GM19193 (cell line): ENCODE data around the gene SLC24A3.

ENCODE experiments used
- POLR2A ChIP-seq: IDR thresholded peaks from 4 replicates; pipeline ENCODE4 v1.6.1; 2011; ENCODE audit not compliant: insufficient read depth, insufficient read length; ENCODE audit errors: extremely low read depth

Gene SLC24A3

GRCh38 chr20:19397226-19397625 is 184.8 kb downstream of the SLC24A3 start:
- TF ChIP-seq POLR2A = no peak

DNA sequence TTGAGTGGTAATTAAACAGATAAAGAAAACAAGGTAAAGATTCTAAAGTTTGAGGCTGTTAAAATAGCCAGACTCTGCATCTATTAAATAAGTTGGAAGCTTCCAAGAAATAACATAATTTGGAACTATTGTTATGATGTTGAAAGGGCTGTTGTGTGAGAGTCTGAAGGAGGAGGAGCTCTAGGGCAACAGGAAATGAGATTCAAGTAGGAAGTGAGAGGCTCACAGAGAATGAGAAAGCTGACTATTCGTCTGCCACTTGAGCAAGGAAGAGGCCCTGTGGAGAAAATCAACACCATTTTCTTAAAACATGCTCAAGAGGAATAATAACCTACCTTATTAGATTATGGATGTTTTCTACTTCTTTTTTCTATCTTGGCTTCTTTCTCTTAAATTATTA is 185.2 kb downstream of the SLC24A3 start:
- TF ChIP-seq POLR2A = no peak

GRCh38 chr20:19401096-19401495 is 188.7 kb downstream of the SLC24A3 start:
- TF ChIP-seq POLR2A = no peak

DNA sequence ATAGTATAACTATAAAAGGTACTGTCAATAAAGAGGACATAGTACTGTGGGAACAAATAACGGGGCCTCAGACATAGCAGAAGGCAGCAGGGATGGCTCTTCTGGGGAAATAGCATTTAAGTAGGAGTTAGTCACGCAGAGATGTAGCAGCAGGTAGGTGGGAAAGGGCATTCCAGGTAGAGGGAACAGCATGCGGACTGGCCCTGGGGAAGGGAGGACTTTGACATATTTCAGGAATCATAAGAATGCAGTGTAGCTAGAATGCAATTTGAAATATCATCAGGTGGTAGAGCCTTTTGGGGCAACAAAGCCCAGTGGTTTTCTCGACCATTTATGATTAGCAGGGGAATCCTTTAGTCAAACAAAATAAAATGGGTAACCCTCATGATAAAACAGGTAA is 191.1 kb downstream of the SLC24A3 start:
- no peak for TF ChIP-seq POLR2A

GRCh38 chr20:19404826-19405225 is 192.4 kb downstream of the SLC24A3 start:
- TF ChIP-seq POLR2A = no peak

GRCh38 chr20:19405958-19406357 is 193.5 kb downstream of the SLC24A3 start:
- TF ChIP-seq POLR2A = no peak

DNA sequence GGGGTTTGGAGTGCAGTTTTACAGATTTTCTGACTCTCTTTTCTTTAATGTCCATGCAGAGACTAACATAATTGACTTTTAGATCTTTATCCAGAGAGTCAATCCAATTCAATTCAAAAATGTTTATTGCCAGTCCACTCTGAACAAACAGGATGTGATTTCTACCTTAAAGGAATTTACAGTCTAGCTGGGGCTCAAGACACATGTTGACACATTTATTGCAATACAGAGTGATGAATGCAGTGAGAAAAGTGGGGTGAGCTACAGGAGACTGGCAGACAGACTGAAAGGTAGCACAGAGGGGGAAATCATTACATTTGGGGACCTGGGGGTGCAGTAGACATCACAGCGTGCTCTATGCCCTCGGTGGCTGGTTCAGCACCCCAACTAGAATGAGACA is 193.9 kb downstream of the SLC24A3 start:
- TF ChIP-seq POLR2A = no peak

DNA sequence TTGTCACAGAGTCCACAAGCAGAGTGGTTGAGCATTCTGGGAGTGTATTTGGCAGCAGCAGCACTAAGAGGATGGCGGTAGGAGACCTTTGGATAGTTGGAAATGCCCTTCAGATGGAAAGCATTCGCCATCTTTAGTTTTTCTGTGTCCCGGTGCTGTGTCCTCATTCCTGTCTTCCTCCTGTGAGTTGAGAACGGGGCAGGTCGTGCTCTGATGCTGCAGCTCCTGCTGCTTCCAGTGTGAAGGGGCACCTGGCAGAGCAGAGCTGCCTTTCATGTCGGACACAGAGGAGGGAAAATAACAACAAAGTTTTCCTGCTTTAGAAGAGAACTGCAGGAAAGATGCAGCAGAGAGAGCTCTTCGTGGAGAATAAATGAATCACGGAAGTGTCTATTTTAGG is 194.8 kb downstream of the SLC24A3 start:
- TF ChIP-seq POLR2A = no peak

- no peak for TF ChIP-seq POLR2A
Observed at GRCh38 chr20:19407736-19408135, 195.3 kb downstream of the SLC24A3 start.

DNA sequence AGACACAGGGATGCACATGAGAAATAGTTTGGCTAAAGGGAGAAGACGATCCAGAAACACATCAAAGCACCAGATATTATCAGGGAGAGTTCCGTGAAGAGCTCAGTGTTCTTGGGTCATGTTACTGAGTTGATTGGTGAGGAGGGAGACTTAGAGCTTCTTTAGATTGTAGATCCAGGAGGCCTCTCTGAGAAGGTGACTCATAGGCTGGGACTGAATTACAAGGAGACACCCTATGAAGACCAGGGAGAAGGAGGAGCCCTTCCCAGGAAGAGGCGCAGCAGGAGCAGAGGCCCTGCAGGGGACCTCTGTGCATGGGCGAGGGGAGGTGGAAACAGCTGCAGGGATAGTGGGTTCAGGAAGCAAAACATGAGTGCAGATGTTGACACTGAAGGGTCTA is 196.5 kb downstream of the SLC24A3 start:
- TF ChIP-seq POLR2A = no peak

DNA sequence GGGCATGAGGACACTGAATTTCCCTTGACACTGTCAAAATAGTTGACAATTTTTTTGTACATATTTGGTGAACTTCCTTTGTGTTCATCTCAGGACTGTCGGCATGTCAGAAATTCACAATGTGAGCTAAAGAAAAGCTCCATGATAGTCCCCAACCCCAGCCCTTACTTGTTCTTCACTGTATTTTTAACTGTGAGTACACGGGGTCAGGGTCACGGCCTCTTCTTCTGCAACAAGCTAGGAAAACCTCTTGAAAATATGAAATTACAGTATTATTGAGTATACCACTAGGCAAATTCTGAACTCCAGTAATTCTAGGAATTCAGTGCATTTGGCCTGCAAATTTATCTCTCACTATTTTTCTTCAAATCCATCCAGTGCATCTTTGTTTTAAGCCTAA is 199.4 kb downstream of the SLC24A3 start:
- no peak for TF ChIP-seq POLR2A

DNA sequence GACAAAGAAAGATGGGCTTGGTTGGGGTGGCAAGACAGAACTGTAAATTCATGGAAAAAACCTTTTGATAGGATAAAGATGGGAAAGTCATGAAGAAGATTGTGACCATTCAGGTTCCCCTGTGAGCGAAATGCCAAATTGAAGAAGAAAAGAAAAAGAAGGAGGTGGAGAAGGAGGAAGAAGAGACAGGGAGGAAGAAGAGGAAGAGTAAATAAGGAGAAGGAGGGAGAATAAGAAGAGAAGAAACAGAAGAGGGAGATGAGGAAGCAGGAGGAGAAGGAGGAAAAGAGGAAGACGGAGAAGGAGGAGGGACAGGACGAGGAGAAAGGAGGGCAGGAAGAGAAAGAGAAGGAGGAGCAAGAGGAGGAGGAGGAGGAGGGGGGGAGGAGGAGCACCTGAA is 199.8 kb downstream of the SLC24A3 start:
- no peak for TF ChIP-seq POLR2A

DNA sequence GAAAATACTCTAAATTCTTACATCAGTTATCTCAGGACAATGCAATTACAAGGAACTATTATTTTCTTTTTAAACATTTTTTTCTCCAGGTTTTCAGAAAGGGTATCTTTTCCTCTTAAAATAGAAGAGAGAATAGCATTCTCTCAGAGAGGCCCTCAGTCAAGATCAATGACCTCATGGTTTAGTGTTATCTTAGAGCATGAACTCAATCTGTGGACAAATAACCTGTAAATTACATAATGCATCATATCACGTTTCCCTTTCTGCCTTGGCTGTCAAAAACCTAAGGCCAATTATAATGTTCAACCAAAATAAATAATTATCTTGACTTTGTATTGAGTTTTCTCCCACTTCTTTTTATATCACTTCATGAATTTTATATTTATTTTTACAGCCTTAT is 202.2 kb downstream of the SLC24A3 start:
- TF ChIP-seq POLR2A = no peak

DNA sequence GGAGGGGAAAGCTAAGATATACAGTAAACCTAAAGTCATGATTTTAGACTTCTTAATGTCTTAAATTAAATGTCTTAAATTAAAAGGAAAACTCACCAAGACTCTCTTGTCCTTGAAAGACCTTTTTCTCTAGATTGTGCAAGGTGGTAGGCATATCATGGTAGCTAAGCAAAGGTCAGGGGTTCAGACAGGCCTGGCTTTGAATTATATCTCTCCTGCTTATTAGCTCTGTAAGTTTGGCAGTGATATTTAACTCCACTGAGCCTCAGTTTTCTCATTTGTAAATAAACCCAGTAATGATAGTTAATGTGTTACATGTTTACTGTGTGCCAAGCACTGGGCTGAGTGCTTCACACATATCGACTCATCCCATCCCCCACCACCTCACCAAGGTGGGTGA is 203.3 kb downstream of the SLC24A3 start:
- no peak for TF ChIP-seq POLR2A

DNA sequence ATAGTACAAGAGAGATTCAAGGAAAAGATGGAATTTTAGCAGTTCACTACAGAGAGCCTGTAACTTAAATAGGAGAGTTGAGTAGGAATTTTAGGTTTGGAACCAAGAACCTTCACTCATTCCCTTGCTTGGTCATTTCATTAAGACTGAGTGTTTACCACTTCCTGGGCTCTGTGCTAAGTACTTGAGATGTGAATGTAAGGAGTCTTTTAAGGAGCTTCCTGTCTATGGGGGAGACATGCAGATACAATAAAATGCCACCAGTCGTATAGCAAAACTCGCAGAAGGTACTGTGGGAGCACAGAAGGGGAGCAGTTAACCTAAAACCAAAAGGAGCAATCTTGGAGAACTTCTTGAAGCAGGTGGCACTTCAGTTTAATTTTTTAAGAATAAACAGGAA is 204.2 kb downstream of the SLC24A3 start:
- no peak for TF ChIP-seq POLR2A

DNA sequence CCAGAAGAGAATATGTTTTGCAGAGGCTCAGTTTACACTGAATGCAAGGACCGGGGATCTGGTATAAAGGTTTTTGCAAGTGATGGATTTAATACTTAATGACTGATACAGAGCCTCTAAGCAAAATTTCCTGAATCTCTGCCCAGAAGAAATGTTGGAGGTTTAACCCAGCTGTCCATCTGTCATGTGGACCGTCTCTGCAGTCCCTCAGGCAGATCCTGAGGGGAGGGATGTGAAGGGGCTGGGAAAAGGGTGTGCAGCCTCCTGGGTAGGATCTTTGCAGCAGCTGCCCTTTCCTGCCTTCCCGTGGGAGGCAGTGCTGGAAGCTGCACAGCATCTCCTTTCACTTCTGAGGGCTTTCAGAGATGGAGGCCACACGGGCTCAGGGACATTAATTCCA is 207.0 kb downstream of the SLC24A3 start:
- no peak for TF ChIP-seq POLR2A

GRCh38 chr20:19423097-19423899 is 210.9 kb downstream of the SLC24A3 start:
- TF ChIP-seq POLR2A = no peak
